A549 (cell line): ENCODE data around the gene GTF3C1. TPM values are rescaled to one million over a fixed set of nuclear protein-coding genes. Genes with fewer than 3 reads are reported as not detected.

Source experiments
- ATAC-seq, 2 experiments: fragments of 200-7000 bp in 1 of 2; fragments of >200 bp in 1 of 2; cut with Nextera tagmentation in 1 of 2; cut with Tn5 transposase in 1 of 2; 3 replicates each; pipeline versions ENCODE4 v1.8.0 to v1.9.1; 2018 to 2020; ENCODE audit warnings: mild to moderate bottlenecking in 1 of 2, moderate library complexity in 1 of 2
- CTCF ChIA-PET: fragments of 300-600 bp; sonication (Branson Sonifier 250); formaldehyde crosslinking; extraction: SDS; loops from one replicate; lab custom pipeline; 2021; ENCODE audit warnings: antibody characterized with exemption, inconsistent platforms; lab: Yijun Ruan, JAX
- POLR2A ChIA-PET: fragments of 350-600 bp; formaldehyde crosslinking; extraction: SDS; loops from one replicate; lab custom pipeline; 2021; ENCODE audit warnings: antibody characterized with exemption, inconsistent platforms; lab: Yijun Ruan, JAX
- DNase-seq, 2 experiments: peaks; one replicate each; pipeline versions ENCODE4 v3.0.0 to v3.0.0-alpha.2; 2011 to 2016; ENCODE audit warnings: low read depth in 1 of 2, low spot score in 1 of 2
- FAIRE-seq: peaks from 2 replicates; lab custom pipeline; 2011; peaks lifted over from hg19 to GRCh38; lab: Jason Lieb, UNC
- H3K27ac ChIP-seq, 2 experiments: fragments of >200 bp; sonication (Bioruptor Twin); formaldehyde crosslinking; 3 replicates each; pipeline ENCODE4 v1.5.1; 2016 to 2017
- H3K4me1 ChIP-seq: fragments of >200 bp; sonication (Bioruptor Twin); formaldehyde crosslinking; 3 replicates; pipeline ENCODE4 v1.6.1; 2016
- H3K4me2 ChIP-seq: fragments of >200 bp; sonication (Bioruptor Twin); formaldehyde crosslinking; 3 replicates; pipeline ENCODE4 v1.6.1; 2016
- H3K4me3 ChIP-seq: fragments of >200 bp; sonication (Bioruptor Twin); formaldehyde crosslinking; 3 replicates; pipeline ENCODE4 v1.5.1; 2016
- H3K9me3 ChIP-seq: fragments of >200 bp; sonication (Bioruptor Twin); formaldehyde crosslinking; 3 replicates; pipeline ENCODE4 v1.6.1; 2016
- BCL3 ChIP-seq: fragments of >200 bp; sonication (Bioruptor Twin); formaldehyde crosslinking; IDR thresholded peaks from 3 replicates; pipeline ENCODE4 v1.6.1; 2016
- BHLHE40 ChIP-seq: IDR thresholded peaks from 2 replicates; pipeline ENCODE4 v1.6.1; 2012; ENCODE audit warnings: low read depth, low read length, inconsistent platforms
- CBX8 ChIP-seq: fragments of 200-600 bp; sonication (generic); IDR thresholded peaks from 2 replicates; pipeline ENCODE4 v1.6.1; 2016
- CTCF ChIP-seq: fragments of >200 bp; sonication (Bioruptor Twin); formaldehyde crosslinking; IDR thresholded peaks from 3 replicates; pipeline ENCODE4 v1.5.1; 2016
- ESRRA ChIP-seq: fragments of 150-350 bp; IDR thresholded peaks from 2 replicates; pipeline ENCODE4 v1.6.1; 2014; ENCODE audit warnings: mild to moderate bottlenecking, low read length, borderline replicate concordance
- HDAC2 ChIP-seq: fragments of 200-600 bp; sonication (generic); IDR thresholded peaks from 2 replicates; pipeline ENCODE4 v1.6.1; 2016
- HOXB5 ChIP-seq: fragments of 250-450 bp; sonication (Bioruptor Pico); IDR thresholded peaks from 2 replicates; pipeline ENCODE4 v1.5.0; 2020; ENCODE audit warnings: mild to moderate bottlenecking, moderate library complexity
- KDM5A ChIP-seq: fragments of 200-600 bp; sonication (generic); IDR thresholded peaks from 2 replicates; pipeline ENCODE4 v1.6.1; 2016; ENCODE audit warnings: antibody characterized with exemption, mild to moderate bottlenecking
- MAX ChIP-seq: IDR thresholded peaks from 2 replicates; pipeline ENCODE4 v1.6.1; 2012
- MAZ ChIP-seq: fragments of 150-350 bp; IDR thresholded peaks from 2 replicates; pipeline ENCODE4 v1.6.1; 2014; ENCODE audit warnings: antibody characterized with exemption, low read depth, low read length, borderline replicate concordance
- NPAS2 ChIP-seq: fragments of 250-450 bp; sonication (Bioruptor Pico); IDR thresholded peaks from 2 replicates; pipeline ENCODE4 v1.8.0; 2022; ENCODE audit warnings: mild to moderate bottlenecking, moderate library complexity, borderline replicate concordance
- NR3C1 ChIP-seq: fragments of >200 bp; sonication (Bioruptor Twin); formaldehyde crosslinking; IDR thresholded peaks from 3 replicates; pipeline ENCODE4 v1.6.1; 2017
- PBX3 ChIP-seq: IDR thresholded peaks from 2 replicates; pipeline ENCODE4 v1.6.1; 2012
- PHF8 ChIP-seq: fragments of 200-600 bp; sonication (generic); IDR thresholded peaks from 2 replicates; pipeline ENCODE4 v1.6.1; 2016; ENCODE audit warnings: low read depth, mild to moderate bottlenecking, antibody characterized with exemption, moderate library complexity, borderline replicate concordance
- RARB ChIP-seq: fragments of 250-450 bp; sonication (Bioruptor Pico); IDR thresholded peaks from 2 replicates; pipeline ENCODE4 v1.8.0; 2021; ENCODE audit warnings: mild to moderate bottlenecking, moderate library complexity
- REST ChIP-seq: fragments of 200-600 bp; sonication (generic); IDR thresholded peaks from 2 replicates; pipeline ENCODE4 v1.6.1; 2016; ENCODE audit warnings: antibody characterized with exemption, mild to moderate bottlenecking, moderate library complexity
- RNF2 ChIP-seq: fragments of 200-600 bp; sonication (generic); IDR thresholded peaks from 2 replicates; pipeline ENCODE4 v1.6.1; 2016; ENCODE audit warnings: low read depth, mild to moderate bottlenecking, antibody characterized with exemption, moderate library complexity, borderline replicate concordance
- SREBF2 ChIP-seq: fragments of 450-650 bp; IDR thresholded peaks from 2 replicates; pipeline ENCODE4 v1.6.1; 2014; ENCODE audit warnings: mild to moderate bottlenecking, moderate library complexity
- TFCP2L1 ChIP-seq: fragments of 250-450 bp; sonication (Bioruptor Pico); IDR thresholded peaks from 2 replicates; pipeline ENCODE4 v1.5.0; 2021; ENCODE audit warnings: mild to moderate bottlenecking
- USF2 ChIP-seq: fragments of 450-650 bp; IDR thresholded peaks from 2 replicates; pipeline ENCODE4 v1.6.1; 2014; ENCODE audit warnings: antibody characterized with exemption
- ZC3H11A ChIP-seq: fragments of 450-650 bp; IDR thresholded peaks from 2 replicates; pipeline ENCODE4 v1.6.1; 2014; ENCODE audit warnings: antibody characterized with exemption, mild to moderate bottlenecking
- ZFP36 ChIP-seq: fragments of 450-650 bp; IDR thresholded peaks from 2 replicates; pipeline ENCODE4 v1.6.1; 2014; ENCODE audit warnings: borderline replicate concordance; ENCODE audit not compliant: partially characterized antibody
- WGBS: methylation state at CpG from one replicate; pipeline ENCODE4 v1.1.6; 2017; ENCODE audit errors: missing lambda C conversion rate; 5-methylcytosine and 5-hydroxymethylcytosine counted together
- polyA plus RNA-seq, 4 experiments: library from polyadenylated mRNA; depleted of rRNA in 3 of 4; stranded (reverse); fragments of >200 nt; fragmentation: RNase III in 1 of 4; extraction: RNeasy Plus Mini Kit Qiagen cat#74134 plus additional on column Dnase treatment in 1 of 4; gene quantifications; 2 replicates in 3 of 4; 3 replicates in 1 of 4; pipeline ENCODE4 v1.2.3, GENCODE V29; 2011 to 2017

GTF3C1 gene
- polyA plus RNA-seq, 2 of the 4 experiments (the other 2 are of a cell fraction): 41.6 to 54.2 TPM

- no peak for TF ChIP-seq ZFP36
- no peak for TF ChIP-seq SREBF2
- no peak for TF ChIP-seq MAZ
- no peak for TF ChIP-seq RARB (CRISPR knock-in tag)
Measured at GRCh38 chr16:27544671-27545070, 5.0 kb downstream of the GTF3C1 start (continued).

GRCh38 chr16:27543801-27544200 lies 5.9 kb downstream of the GTF3C1 start:
- ChIA-PET POLR2A (no interaction called here), CTCF (interaction anchor here (0.9 kb wide), 1 partner anchor 23 kb away, joined by 3 read pairs; no protein-coding TSS in a partner anchor)
- FAIRE-seq: no peak
- 90% methylated on average over 3 of the region's 3 CpGs for WGBS
- H3K4me2 ChIP-seq: no peak overlapping the region
- H3K9me3 ChIP-seq: no peaks in the 10 kb centered on the region
- TF ChIP-seq ZC3H11A: no peak
- no peak for TF ChIP-seq MAX
- no peak for TF ChIP-seq NPAS2
- no peak for TF ChIP-seq TFCP2L1 (CRISPR knock-in tag)
- no peak for TF ChIP-seq BHLHE40
- TF ChIP-seq HDAC2: no peak
- TF ChIP-seq CBX8: no peak
- TF ChIP-seq ZFP36: no peak
- TF ChIP-seq ESRRA: no peak
- TF ChIP-seq BCL3: no peak
- H3K4me1 ChIP-seq: peaks cover 19% of the 10 kb centered on the region
- H3K27ac ChIP-seq: no peak overlapping the region
- no peak for ATAC-seq
- H3K4me3 ChIP-seq: no peak overlapping the region
- no peak for DNase-seq

GRCh38 chr16:27539636-27540035 lies 10.1 kb downstream of the GTF3C1 start:
- Histone ChIP-seq H3K4me3 (no peak overlapping the region), H3K9me3 (no peaks in the 10 kb centered on the region), H3K4me1 (no peaks in the 10 kb centered on the region), H3K27ac (no peak overlapping the region), H3K4me2 (no peak overlapping the region)
- DNase-seq (no peak), ATAC-seq (no peak), FAIRE-seq (no peak)
- TF ChIP-seq HOXB5 (CRISPR knock-in tag) (no peak), ESRRA (no peak), USF2 (no peak), KDM5A (no peak), RARB (CRISPR knock-in tag) (no peak), BHLHE40 (no peak), PHF8 (no peak), NR3C1 (no peak), CTCF (no peak), REST (no peak), RNF2 (no peak), PBX3 (no peak), ZC3H11A (no peak)
- ChIA-PET CTCF (interaction anchor here (1.2 kb wide), 1 partner anchor 13 kb away, joined by 3 read pairs; no protein-coding TSS in a partner anchor), POLR2A (interaction anchor here (0.7 kb wide), 1 partner anchor 10 kb away, joined by 3 read pairs; the partner anchor contains the start of genes GTF3C1 and KATNIP)
- WGBS: 76% methylated on average over 5 of the region's 5 CpGs
